CD4-positive, alpha-beta T cell treated with Interleukin-1 beta for 1 hour (primary cell): Measurements from ENCODE around the gene MSANTD3.

ENCODE experiments used
- DNase-seq, 2 donors: peaks; one replicate each; pipeline ENCODE4 v3.0.0-alpha.2; 2020 to 2022

MSANTD3 gene

DNA sequence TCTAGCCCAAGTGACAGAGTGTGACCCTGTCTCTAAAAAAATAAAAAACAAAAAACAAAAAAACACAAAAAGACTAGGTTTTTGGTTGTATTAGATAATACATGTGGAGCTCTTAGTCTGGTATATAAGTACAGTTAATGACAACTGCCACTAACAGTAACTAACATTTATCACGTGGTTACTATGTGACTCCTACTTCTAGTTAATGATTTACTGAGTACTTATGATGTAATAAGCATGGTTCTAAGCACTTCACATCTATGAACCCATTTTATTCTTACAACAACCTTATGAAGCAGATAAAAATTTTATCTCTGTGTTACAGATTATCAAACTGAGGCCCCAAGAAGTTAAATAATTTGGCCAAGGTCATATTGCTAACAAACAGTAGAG lies 39.9 kb downstream of the MSANTD3 start:
- DNase-seq, result no peak

DNA sequence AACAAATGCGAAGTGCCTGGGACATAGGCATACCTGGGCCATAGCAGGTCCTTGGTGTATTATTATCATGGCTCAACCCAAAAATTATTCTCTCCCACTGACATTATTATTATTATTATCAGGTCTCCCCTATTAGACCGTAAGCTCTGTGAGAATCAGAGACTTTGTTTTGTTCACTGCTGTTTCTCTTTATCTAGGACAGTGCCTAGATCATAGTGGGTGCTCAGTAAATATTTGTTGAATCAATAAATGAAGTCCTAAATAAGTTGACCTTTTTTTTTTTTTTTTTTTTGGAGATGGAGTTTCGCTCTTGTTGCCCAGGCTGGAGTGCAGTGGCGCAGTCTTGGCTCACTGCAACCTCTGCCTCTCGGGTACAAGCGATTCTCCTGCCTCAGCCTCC lies 41.1 kb downstream of the MSANTD3 start:
- no peak for DNase-seq

DNA sequence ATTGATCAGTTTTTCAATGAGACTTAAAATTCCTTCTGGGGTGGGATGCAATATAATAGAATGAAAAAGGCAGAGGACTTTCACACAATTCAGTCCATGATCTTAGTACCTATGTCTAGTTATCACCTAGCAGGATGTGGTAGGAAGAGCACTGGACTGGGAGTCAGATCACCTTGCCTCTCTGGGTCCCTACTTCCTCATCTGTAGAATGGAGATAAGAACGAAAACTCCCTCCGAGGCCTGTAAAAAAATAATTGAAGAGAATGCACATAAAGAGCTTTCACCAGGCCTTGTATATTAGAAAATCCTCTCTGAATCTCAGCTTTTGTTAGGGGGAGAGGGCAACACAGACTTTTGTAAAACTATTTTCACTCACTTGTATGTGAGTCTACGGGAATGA lies 45.3 kb downstream of the MSANTD3 start:
- DNase-seq, result no peak

DNA sequence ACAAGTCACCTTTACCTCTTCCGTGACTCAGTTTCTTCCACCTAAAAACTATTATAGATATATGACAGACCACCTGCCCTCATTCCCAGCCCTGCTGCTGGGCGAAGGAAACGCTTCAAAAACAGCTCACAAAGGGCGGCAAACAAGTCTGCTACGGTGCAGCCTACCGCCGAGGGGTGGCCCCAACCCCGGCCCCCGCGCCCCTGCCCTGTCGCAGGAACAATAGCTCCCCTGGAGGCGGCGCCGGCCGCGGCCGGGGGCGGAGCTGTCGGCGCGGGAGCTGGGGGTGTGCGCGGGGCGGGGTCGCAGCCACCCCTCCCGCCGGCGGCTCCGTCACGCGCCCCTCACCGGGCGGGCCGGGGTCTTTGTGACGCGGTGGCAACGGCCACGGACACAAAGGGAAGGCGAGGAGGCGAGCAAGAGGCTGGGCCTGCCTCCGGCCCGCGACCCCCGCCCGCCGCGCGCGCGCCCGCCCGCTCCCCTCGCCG lies 45.9 kb downstream of the MSANTD3 start, which contains the start of gene TMEFF1:
TMEFF1 (plus strand) TSS at position 362 of the 488 bp plus-strand sequence. CDS start 396 bp downstream, outside the sequence.
- peak; percentile 15 to 23 for DNase-seq

GRCh38 chr9:100473276-100474081 lies 46.5 kb downstream of the MSANTD3 start:
- peak; percentile 9 to 12 for DNase-seq

DNA sequence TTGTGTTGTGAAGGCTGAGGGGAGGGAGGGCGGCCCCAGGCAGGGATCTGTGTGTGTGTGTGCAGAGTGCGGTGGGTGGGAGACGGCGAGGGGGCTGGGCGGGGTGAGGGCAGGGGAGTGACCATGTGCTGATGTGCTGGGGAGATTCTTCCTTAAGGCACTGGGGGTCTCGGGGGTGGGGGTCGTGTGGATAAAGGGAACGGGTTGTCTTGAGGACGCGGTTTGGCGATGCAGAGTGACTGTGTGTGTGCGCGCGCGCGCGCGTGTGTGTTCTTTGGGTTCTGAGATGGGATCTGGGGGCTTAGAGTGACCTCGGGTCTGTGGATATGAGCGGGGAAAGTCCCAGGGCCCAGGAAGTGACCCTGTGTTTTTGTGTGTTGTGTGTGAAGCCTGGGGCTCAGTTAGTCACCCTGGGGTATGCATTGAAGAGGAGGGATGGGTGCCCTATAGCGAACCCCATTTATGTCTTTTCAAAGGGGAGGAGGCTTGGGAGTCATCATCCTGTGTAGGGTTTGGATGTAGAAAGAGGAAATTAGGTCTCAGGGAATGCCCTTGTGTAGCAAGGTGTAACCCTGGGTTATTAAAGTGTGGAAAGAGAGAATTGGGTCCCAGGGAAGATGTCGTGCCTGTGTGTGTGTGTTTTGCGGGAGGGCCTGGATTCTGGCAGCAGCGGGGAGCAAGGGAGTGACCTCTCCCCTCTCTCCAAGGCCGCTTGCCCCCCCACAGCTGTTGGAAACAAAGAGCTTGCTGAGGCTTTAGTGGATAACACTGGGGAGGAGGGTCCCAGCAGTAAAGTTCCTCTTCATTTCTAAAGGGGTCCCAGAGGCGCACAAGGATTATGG lies 47.4 kb downstream of the MSANTD3 start:
- DNase-seq, result no peak

DNA sequence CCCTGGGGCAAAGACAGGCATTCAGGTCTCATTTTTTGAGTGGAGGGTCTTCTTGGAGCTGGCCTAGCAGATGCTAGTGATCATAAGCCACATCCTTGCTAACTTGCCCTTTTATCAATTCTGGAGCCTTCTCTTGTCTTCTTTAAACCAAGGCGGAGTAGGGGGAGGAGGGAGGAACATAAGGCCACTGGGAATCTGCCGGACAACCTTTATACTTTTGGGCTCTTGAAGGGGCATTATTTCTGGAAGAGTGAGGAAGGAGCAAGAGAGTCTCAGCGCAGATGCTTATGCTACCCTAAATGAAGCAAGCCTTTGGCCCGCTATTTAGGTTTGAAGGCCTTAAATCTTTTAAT lies 48.0 kb downstream of the MSANTD3 start:
- DNase-seq, result no peak

DNA sequence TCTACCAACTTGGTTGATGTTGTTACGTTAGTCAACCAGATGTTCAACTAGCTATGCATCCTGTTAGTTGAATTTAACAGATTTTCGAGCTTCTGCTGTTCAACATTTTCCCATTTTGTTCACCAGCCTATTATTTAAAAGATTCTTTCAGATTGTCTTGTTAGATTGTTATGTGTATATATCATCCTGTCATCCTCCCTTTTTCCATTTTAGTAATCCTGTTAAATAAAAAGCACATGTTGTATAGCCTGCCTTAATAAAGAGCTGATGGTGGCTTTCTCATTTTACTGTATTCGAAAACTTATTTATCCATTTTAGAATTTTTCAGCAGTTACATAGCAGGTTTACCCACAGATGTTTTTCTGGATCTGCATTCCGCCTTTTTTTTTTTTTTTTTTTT lies 50.3 kb downstream of the MSANTD3 start:
- DNase-seq, result no peak

DNA sequence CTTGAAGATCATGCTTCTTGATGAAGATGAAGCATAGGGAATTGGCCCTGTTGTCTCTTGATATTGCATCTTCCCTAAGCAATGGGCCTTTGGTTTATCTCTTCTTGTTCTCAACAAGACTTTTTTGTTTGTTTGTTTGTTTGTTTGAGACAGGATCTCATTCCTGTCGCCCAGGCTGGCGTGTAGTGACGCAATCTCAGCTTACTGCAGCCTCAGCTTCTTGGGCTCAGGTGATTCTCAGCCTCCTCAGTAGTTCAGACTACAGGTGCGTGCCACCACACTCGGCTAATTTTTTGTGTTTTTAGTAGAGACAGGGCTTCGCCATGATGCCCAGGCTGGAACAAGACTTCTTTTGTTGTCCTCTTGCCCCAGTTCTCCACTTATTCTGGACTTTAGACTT lies 51.2 kb downstream of the MSANTD3 start:
- DNase-seq, result no peak

- DNase-seq, result no peak
Measured at GRCh38 chr9:100479820-100480219, 52.9 kb downstream of the MSANTD3 start.

DNA sequence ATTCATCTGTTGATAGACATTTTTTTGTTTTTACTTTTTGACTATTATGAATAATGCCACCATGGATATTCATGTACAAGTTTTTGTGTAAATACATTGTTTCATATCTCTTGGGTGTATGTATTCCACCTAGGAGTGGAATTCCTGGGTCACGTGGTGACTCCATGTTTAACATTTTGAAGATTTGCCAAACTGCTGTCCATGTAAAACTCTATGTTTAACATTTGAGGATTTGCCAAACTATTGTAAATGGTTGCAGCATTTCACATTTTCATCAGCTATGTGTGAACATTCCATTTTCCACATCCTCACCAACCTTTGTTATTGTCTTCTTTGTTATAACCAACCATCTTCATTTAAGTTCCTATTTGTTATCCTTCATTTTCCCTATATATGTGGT lies 58.3 kb downstream of the MSANTD3 start:
- no peak for DNase-seq

- DNase-seq, result no peak
Measured at GRCh38 chr9:100486479-100487176, 59.7 kb downstream of the MSANTD3 start.

DNA sequence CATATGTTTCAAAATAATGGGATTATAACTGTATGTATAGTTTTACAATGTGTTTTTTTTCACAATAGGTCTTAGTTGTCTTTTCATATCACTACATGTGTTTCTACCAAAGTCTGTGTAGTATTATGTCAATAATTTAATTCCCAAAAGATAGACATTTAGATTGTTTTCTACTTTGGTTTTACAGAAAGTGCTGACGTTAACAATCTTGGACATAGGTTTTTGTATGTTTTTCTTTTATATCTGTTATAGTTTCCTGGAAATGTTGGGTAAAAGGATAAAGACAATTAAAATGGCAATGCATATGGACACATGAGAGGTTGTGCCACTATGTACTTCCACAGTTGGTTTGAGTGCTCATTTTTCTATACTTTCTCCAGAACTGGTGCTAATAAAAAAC lies 61.2 kb downstream of the MSANTD3 start:
- DNase-seq, result no peak

DNA sequence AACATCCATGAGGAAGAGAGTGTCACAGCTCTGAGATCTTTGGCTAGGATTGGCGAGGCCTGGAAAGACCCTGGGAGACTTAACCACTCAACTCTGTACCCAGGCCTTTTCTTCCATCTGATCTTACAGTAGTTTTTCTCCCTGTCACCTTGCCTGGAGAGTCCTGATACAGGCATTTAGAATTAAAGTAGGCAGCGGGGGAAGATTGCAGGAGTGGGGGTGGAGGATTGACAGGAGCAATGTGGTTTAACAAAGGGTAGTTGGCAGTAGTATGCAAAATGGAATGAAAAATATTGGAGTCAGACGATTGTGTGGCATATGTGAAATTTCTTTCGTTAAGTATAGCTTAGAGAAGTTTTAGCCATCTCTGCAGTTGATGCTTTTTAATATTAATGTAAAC lies 62.9 kb downstream of the MSANTD3 start:
- DNase-seq, result no peak

- DNase-seq, result no peak
Measured at GRCh38 chr9:100492952-100493351, 66.0 kb downstream of the MSANTD3 start.

- no peak for DNase-seq
Measured at GRCh38 chr9:100498592-100498991, 71.6 kb downstream of the MSANTD3 start.

DNA sequence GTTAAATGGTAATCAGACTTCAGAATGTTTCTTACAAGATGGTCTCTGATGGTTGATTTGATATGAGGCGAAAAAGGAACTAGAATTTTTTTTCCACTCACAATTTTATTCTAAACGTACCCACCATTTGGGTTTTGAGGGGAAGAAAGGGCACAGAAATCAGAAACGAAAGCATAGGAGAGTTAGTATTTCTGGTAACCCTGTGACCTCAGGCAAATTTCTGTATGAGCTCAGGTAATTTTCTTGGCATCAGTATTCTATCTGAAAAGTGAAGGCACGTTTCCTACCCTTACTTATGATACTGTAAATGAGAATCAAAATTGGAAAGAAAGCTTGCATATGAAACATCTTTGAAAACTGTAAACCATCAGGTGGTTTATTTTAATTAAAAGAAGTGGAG lies 72.5 kb downstream of the MSANTD3 start:
- DNase-seq, result no peak

DNA sequence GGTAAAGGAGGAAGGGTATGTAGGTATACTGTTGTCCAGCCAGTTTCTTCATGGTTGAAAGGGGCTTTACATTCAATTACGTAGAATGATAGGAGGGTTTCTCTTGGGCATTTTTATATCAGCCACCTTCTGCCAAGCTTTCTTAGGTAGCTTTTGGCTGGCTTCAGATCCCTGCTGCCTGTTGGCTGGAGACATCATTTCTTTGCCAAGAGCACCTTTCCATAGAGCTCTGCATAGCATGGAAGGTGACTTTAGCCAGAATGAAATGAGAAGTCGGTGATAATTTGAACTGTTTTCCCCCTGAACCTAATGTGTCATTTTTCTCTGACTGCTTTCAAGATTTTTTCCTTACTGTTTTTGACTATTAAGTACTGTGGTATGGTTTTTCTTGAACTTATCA lies 72.9 kb downstream of the MSANTD3 start:
- DNase-seq, result no peak
